ENCODE data around the gene TIGD6. TPM values are rescaled to one million over a fixed set of nuclear protein-coding genes. Genes with fewer than 3 reads are reported as not detected.

TIGD6 gene
- total and polyA plus RNA-seq, 9 of the 15 experiments (the other 6 are each of a cell fraction or from before 2014, with no cell fraction given) = 1.8 to 6.3 (median 3.9) TPM

DNA sequence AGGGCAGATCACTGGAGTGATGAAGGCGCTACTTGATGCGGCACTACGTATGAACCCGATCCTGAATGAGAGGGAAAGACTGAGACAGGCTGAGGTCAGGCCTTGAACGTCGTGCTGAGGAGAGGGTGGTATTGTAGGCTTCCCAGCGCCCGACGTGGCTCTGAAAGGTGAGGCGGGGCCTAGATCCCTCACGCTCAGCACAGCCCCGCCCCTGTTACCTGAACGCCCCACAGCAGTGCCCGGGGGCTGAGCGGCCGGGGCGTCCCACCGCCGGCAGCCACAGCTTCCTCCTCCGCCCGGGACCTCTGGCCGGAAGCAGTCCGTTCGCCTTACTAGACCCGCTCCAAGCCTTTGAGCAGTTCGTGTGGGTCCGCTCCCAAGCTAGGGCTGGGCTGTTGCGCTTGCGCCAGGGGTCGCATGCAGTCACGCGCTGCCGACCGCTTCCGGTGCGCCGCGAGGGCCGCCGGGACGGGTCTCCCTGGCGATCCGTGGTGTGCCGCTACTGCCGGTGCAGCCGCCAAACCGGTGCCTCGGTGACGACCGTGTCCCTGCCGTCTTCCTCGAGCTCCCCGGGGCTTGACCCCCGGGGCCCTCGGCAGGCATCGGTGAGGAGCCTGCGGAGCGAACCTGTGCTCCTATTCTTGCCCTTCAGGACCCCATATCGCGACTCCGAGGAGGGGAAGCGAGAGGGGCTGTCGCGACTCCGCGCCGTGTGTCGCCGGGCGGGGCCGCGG, at the start of gene TIGD6, which contains the start of gene HMGXB3 (continued):
- TF ChIP-seq, protein P1, sequence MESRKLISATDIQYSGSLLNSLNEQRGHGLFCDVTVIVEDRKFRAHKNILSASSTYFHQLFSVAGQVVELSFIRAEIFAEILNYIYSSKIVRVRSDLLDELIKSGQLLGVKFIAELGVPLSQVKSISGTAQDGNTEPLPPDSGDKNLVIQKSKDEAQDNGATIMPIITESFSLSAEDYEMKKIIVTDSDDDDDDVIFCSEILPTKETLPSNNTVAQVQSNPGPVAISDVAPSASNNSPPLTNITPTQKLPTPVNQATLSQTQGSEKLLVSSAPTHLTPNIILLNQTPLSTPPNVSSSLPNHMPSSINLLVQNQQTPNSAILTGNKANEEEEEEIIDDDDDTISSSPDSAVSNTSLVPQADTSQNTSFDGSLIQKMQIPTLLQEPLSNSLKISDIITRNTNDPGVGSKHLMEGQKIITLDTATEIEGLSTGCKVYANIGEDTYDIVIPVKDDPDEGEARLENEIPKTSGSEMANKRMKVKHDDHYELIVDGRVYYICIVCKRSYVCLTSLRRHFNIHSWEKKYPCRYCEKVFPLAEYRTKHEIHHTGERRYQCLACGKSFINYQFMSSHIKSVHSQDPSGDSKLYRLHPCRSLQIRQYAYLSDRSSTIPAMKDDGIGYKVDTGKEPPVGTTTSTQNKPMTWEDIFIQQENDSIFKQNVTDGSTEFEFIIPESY (CRISPR knock-in tag; IDR thresholded peaks at IDR 0.05) = peak; percentile 60
- peak; percentile 96 for TF ChIP-seq NCOA1 (IDR thresholded peaks at IDR 0.05; ENCODE audit: low read depth)
- no peak for TF ChIP-seq NFATC3 (IDR thresholded peaks at IDR 0.05)
- no peak for TF ChIP-seq ZNF316 (IDR thresholded peaks at IDR 0.05)
- no peak for TF ChIP-seq ZBTB9 (CRISPR knock-in tag; IDR thresholded peaks at IDR 0.05)
- TF ChIP-seq RAD51 (IDR thresholded peaks at IDR 0.05; ENCODE audit: borderline replicate concordance, low read depth) = peak; percentile 86
- TF ChIP-seq ETV1 (tag; conservative IDR thresholded peaks at IDR 0.05; ENCODE audit: low read depth) = peak; percentile 90
- peak; percentile 92 for TF ChIP-seq HINFP (tag; conservative IDR thresholded peaks at IDR 0.05; ENCODE audit: low read depth)
- peak; percentile 84 for TF ChIP-seq TAF9B (IDR thresholded peaks at IDR 0.05; ENCODE audit: partially characterized antibody)
- TF ChIP-seq, protein P2, sequence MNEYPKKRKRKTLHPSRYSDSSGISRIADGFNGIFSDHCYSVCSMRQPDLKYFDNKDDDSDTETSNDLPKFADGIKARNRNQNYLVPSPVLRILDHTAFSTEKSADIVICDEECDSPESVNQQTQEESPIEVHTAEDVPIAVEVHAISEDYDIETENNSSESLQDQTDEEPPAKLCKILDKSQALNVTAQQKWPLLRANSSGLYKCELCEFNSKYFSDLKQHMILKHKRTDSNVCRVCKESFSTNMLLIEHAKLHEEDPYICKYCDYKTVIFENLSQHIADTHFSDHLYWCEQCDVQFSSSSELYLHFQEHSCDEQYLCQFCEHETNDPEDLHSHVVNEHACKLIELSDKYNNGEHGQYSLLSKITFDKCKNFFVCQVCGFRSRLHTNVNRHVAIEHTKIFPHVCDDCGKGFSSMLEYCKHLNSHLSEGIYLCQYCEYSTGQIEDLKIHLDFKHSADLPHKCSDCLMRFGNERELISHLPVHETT (CRISPR knock-in tag; conservative IDR thresholded peaks at IDR 0.05 in 1 of 2, IDR thresholded peaks at IDR 0.05 in 1 of 2) = peak in 1 of 2 experiments; percentile 96; a peak in 2 of 4 replicates
- no peak for TF ChIP-seq IFI16 (CRISPR knock-in tag; IDR thresholded peaks at IDR 0.05)
- TF ChIP-seq ZBED1 (IDR thresholded peaks at IDR 0.05) = peak; percentile 100
- peak in 1 of 2 experiments; percentile 61; a peak in 2 of 4 replicates for TF ChIP-seq SIN3A (IDR thresholded peaks at IDR 0.05; ENCODE audit: borderline replicate concordance in 2 of 2, control insufficient read depth in 1 of 2, low read depth in 2 of 2, low read length in 2 of 2)
- TF ChIP-seq MEF2D (tag; conservative IDR thresholded peaks at IDR 0.05; ENCODE audit: low read depth) = no peak
- peak; percentile 78 for TF ChIP-seq ZKSCAN1 (IDR thresholded peaks at IDR 0.05; ENCODE audit: low read depth, low read length)
- TF ChIP-seq ARID4B (CRISPR knock-in tag; IDR thresholded peaks at IDR 0.05) = peak; percentile 85
